ENCODE measurements around the gene RGN.

GRCh38 chrX:47112316-47112954 is 34.2 kb downstream of the RGN start:
- TF ChIP-seq GATA3 (IDR thresholded peaks at IDR 0.05; ENCODE audit: low read depth, low read length), result no peak
- no peak for TF ChIP-seq GATA2 (IDR thresholded peaks at IDR 0.05; ENCODE audit: low read depth, low read length)
